Left kidney (tissue), 1 donor: ENCODE measurements around the gene RFX4. TPM values are rescaled to one million over a fixed set of nuclear protein-coding genes. Genes with fewer than 3 reads are reported as not detected.

Experiments
- polyA plus RNA-seq: library from polyadenylated mRNA; unstranded; fragments of 120-200 nt; gene quantifications from one replicate; pipeline ENCODE4 v1.2.1, GENCODE V29; 2013; ENCODE audit not compliant: insufficient read length

Gene RFX4
- polyA plus RNA-seq, 1 donor = 0.20 TPM

Other genes starting within 250 kb of the RFX4 start
- 18.3 TPM for gene POLR3B, start 225.3 kb upstream of the RFX4 start, polyA plus RNA-seq
- 34.4 TPM for gene RIC8B, start 191.7 kb downstream of the RFX4 start, polyA plus RNA-seq